DOHH2 (cell line): ENCODE data around the gene CXorf38.
"Not testable (repeated sequence)": the region's sequence is repeated elsewhere in the genome, so short reads cannot be mapped to it uniquely, and the experiment has no call there.

ENCODE experiments used
- H3F3A ChIP-seq: fragments of 200-600 bp; sonication (generic), shearing (Covaris generic); 2 replicates; pipeline ENCODE4 v1.6.0; 2016; ENCODE audit warnings: antibody characterized with exemption, mild to moderate bottlenecking; ENCODE audit not compliant: control insufficient read depth, insufficient read depth
- H3K27ac ChIP-seq: fragments of 200-600 bp; sonication (generic); 2 replicates; pipeline ENCODE4 v1.5.1; 2014; ENCODE audit warnings: low read depth, mild to moderate bottlenecking, low read length, moderate library complexity
- H3K27me3 ChIP-seq: fragments of 200-600 bp; sonication (generic); 2 replicates; pipeline ENCODE4 v1.6.1; 2014; ENCODE audit warnings: mild to moderate bottlenecking, low read length, mixed read lengths; ENCODE audit not compliant: control insufficient read depth
- H3K36me3 ChIP-seq: fragments of 200-600 bp; sonication (generic); 2 replicates; pipeline ENCODE4 v1.6.1; 2014; ENCODE audit warnings: mild to moderate bottlenecking, low read length, moderate library complexity, mixed read lengths; ENCODE audit not compliant: control insufficient read depth
- H3K4me1 ChIP-seq: fragments of 200-600 bp; sonication (generic); 2 replicates; pipeline ENCODE4 v1.6.1; 2014; ENCODE audit warnings: mild to moderate bottlenecking, low read length, mixed read lengths; ENCODE audit not compliant: control insufficient read depth
- H3K4me2 ChIP-seq: fragments of 200-600 bp; sonication (generic); 2 replicates; pipeline ENCODE4 v1.6.0; 2014; ENCODE audit warnings: mild to moderate bottlenecking, low read length, moderate library complexity
- H3K4me3 ChIP-seq: fragments of 200-600 bp; sonication (generic); 2 replicates; pipeline ENCODE4 v1.5.1; 2014; ENCODE audit warnings: mild to moderate bottlenecking, low read length, mixed read lengths
- H3K79me2 ChIP-seq: fragments of 200-600 bp; sonication (generic); 2 replicates; pipeline ENCODE4 v1.6.1; 2014; ENCODE audit warnings: mild to moderate bottlenecking, low read length, mixed read lengths; ENCODE audit not compliant: control insufficient read depth
- H3K9me2 ChIP-seq: fragments of 200-600 bp; sonication (generic); replicated peaks from 2 replicates; pipeline ENCODE4 v1.6.1; 2014; ENCODE audit warnings: mild to moderate bottlenecking, low read length, mixed read lengths; ENCODE audit not compliant: control insufficient read depth
- H3K9me3 ChIP-seq: fragments of 200-600 bp; sonication (generic); 2 replicates; pipeline ENCODE4 v1.6.1; 2014; ENCODE audit warnings: antibody characterized with exemption, low read length, mixed read lengths; ENCODE audit not compliant: control insufficient read depth, insufficient read depth
- H4K20me1 ChIP-seq: fragments of 200-600 bp; sonication (generic); 2 replicates; pipeline ENCODE4 v1.6.0; 2014; ENCODE audit warnings: low read depth, mild to moderate bottlenecking, antibody characterized with exemption, low read length, moderate library complexity; ENCODE audit not compliant: control insufficient read depth, insufficient read depth
- EZH2phosphoT487 ChIP-seq: fragments of 200-600 bp; sonication (generic); IDR thresholded peaks from 2 replicates; pipeline ENCODE4 v1.6.1; 2017; ENCODE audit warnings: borderline replicate concordance, mild to moderate bottlenecking, antibody characterized with exemption, low read length, moderate library complexity, mixed read lengths
- TF ChIP-seq, protein P1 (sequence below): fragments of 200-600 bp; sonication (generic); IDR thresholded peaks from one replicate; pipeline ENCODE4 v1.5.1; 2014; ENCODE audit warnings: antibody characterized with exemption, mild to moderate bottlenecking, low read depth, low read length; ENCODE audit not compliant: poor library complexity, severe bottlenecking

The CXorf38 gene

GRCh38 chrX:40615976-40616375 is 31.4 kb downstream of the CXorf38 start:
- H3K4me1 ChIP-seq = no peaks in the 10 kb centered on the region
- no peak overlapping the region for H3K27ac ChIP-seq
- no peak overlapping the region for H3K4me2 ChIP-seq
- no peak overlapping the region for H3K4me3 ChIP-seq
- no peaks in the 10 kb centered on the region for H3K27me3 ChIP-seq
- no peaks in the 10 kb centered on the region for H3K9me2 ChIP-seq
- H3K79me2 ChIP-seq = no peaks in the 10 kb centered on the region
- no peaks in the 10 kb centered on the region for H3K36me3 ChIP-seq
- no peaks in the 10 kb centered on the region for H3F3A ChIP-seq
- no peaks in the 10 kb centered on the region for H4K20me1 ChIP-seq
- no peaks in the 10 kb centered on the region for H3K9me3 ChIP-seq
- TF ChIP-seq, protein P1, sequence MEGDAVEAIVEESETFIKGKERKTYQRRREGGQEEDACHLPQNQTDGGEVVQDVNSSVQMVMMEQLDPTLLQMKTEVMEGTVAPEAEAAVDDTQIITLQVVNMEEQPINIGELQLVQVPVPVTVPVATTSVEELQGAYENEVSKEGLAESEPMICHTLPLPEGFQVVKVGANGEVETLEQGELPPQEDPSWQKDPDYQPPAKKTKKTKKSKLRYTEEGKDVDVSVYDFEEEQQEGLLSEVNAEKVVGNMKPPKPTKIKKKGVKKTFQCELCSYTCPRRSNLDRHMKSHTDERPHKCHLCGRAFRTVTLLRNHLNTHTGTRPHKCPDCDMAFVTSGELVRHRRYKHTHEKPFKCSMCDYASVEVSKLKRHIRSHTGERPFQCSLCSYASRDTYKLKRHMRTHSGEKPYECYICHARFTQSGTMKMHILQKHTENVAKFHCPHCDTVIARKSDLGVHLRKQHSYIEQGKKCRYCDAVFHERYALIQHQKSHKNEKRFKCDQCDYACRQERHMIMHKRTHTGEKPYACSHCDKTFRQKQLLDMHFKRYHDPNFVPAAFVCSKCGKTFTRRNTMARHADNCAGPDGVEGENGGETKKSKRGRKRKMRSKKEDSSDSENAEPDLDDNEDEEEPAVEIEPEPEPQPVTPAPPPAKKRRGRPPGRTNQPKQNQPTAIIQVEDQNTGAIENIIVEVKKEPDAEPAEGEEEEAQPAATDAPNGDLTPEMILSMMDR = no peak
- no peak for TF ChIP-seq EZH2phosphoT487

GRCh38 chrX:40612511-40612910 is 34.9 kb downstream of the CXorf38 start:
- no peaks in the 10 kb centered on the region for H3K9me2 ChIP-seq
- no peaks in the 10 kb centered on the region for H3K27me3 ChIP-seq
- H3K4me3 ChIP-seq = no peak overlapping the region
- no peaks in the 10 kb centered on the region for H3K4me1 ChIP-seq
- H4K20me1 ChIP-seq = no peaks in the 10 kb centered on the region
- no peaks in the 10 kb centered on the region for H3K9me3 ChIP-seq
- no peaks in the 10 kb centered on the region for H3F3A ChIP-seq
- no peaks in the 10 kb centered on the region for H3K79me2 ChIP-seq
- TF ChIP-seq EZH2phosphoT487 = no peak
- TF ChIP-seq, protein P1 = no peak
- no peak overlapping the region for H3K4me2 ChIP-seq
- H3K36me3 ChIP-seq = no peaks in the 10 kb centered on the region
- H3K27ac ChIP-seq = no peak overlapping the region

- Histone ChIP-seq H3K36me3 (no peaks in the 10 kb centered on the region), H3F3A (no peaks in the 10 kb centered on the region), H3K27ac (no peak overlapping the region), H3K4me1 (no peaks in the 10 kb centered on the region), H3K9me2 (no peaks in the 10 kb centered on the region), H3K27me3 (no peaks in the 10 kb centered on the region), H4K20me1 (no peaks in the 10 kb centered on the region), H3K79me2 (no peaks in the 10 kb centered on the region), H3K4me2 (no peak overlapping the region), H3K4me3 (no peak overlapping the region), H3K9me3 (no peaks in the 10 kb centered on the region)
- no peak for TF ChIP-seq EZH2phosphoT487
- TF ChIP-seq, protein P1 = no peak
Observed at GRCh38 chrX:40607381-40607780, 40.0 kb downstream of the CXorf38 start.

DNA sequence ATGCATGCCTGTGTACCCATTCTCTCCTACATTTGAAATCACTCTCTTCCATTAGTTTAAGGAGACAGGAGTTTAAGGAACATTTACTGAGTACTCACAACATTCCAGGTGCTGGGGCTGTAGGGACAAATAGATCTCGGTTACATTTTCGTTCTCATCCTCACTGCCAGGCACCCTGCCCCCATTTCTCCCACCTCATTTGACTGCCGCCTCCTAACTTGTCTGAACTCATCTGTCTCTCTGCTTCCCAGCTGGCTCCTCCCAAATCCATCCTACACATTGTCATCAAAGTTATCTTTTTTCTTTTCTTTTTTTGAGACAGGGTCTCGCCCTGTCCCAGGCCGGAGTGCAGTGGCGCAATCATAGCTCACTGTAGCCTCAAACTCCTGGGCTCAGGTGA is 43.9 kb downstream of the CXorf38 start:
- Histone ChIP-seq H3K27ac (no peak overlapping the region), H3F3A (no peaks in the 10 kb centered on the region), H4K20me1 (no peaks in the 10 kb centered on the region), H3K79me2 (no peaks in the 10 kb centered on the region), H3K27me3 (no peaks in the 10 kb centered on the region), H3K4me1 (no peaks in the 10 kb centered on the region), H3K9me2 (no peaks in the 10 kb centered on the region), H3K4me2 (no peak overlapping the region), H3K36me3 (peaks cover 10% of the 10 kb centered on the region), H3K9me3 (no peaks in the 10 kb centered on the region), H3K4me3 (no peak overlapping the region)
- TF ChIP-seq, protein P1 = no peak
- no peak for TF ChIP-seq EZH2phosphoT487

DNA sequence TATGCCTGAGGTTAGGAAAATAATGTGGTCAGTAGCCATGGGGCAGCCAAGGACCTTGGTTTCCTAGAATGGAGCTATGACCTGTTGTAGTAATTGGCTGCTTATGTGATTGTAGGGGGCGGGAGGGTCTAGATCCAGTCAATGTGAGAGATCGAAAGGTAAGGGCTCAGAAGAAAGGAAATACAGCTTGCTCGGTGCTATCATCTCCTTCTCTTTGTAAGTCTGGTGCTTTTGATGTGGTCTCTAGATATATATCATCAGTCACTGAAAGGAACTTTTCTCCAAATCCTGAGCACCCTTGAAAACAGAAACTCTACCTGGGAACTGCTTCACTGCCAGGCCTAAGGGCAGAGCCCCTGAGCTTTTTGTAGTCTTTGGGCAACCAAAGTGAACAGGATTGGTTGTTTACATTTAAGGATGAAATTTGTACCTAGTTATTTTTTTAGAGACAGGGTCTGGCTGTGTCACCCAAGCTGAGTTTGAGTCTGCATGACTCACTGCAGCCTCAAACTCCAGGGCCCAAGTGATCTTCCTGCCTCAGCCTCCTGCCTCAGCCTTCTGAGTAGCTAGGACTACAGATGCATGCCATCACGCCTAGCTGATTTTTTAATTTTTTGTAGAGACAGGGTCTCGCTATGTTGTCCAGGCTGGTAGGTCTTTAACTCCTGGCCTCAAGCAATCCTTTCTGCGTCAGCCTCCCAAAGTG is 57.6 kb downstream of the CXorf38 start:
- H3K79me2 ChIP-seq = not testable (repeated sequence)

More for the DNA sequence above, 57.6 kb downstream of the CXorf38 start:
- not testable (repeated sequence) for H3K27ac ChIP-seq, H3K4me2 ChIP-seq, H3K36me3 ChIP-seq, H3K4me1 ChIP-seq, H3K27me3 ChIP-seq, H3K4me3 ChIP-seq, H3K9me3 ChIP-seq, H3F3A ChIP-seq, H3K9me2 ChIP-seq, H4K20me1 ChIP-seq
